Measurements from ENCODE around the gene ITIH3. TPM values are rescaled to one million over a fixed set of nuclear protein-coding genes. Genes with fewer than 3 reads are reported as not detected.

The ITIH3 gene
- polyA plus RNA-seq, 1 of the 3 experiments (the other 2 are of a cell fraction) = 4.3 TPM

GRCh38 chr3:52792413-52792812, 2.2 kb upstream of the ITIH3 start:
- WGBS (ENCODE audit: low lambda C conversion rate) = 88% methylated on average over 3 of the region's 7 CpGs
- CTCF ChIA-PET = interaction anchor here (1.2 to 1.3 kb wide), 2 partner anchors 14 to 54 kb away, joined by 3 to 5 read pairs; no protein-coding TSS in a partner anchor

GRCh38 chr3:52792961-52793695, 1.5 kb upstream of the ITIH3 start:
- Histone ChIP-seq H3K4me2 (no peak overlapping the region), H3K4me3 (ENCODE audit: low read depth in 2 of 2, low read length in 1 of 2) (no peak overlapping the region), H3F3A (replicated peaks; ENCODE audit: insufficient read depth) (no peaks in the 10 kb centered on the region), H3K9ac (no peak overlapping the region), H2AFZ (ENCODE audit: low read depth) (no peak overlapping the region), H3K27ac (ENCODE audit: low read depth in 2 of 2, low read length in 1 of 2) (no peak overlapping the region), H4K20me1 (ENCODE audit: insufficient read depth) (no peaks in the 10 kb centered on the region), H3K9me2 (no peaks in the 10 kb centered on the region), H3K79me2 (ENCODE audit: insufficient read depth) (no peaks in the 10 kb centered on the region), H3K9me3 (no peaks in the 10 kb centered on the region), H3K27me3 (ENCODE audit: insufficient read depth) (no peaks in the 10 kb centered on the region), H3K36me3 (replicated peaks in 1 of 2; ENCODE audit: control insufficient read depth in 1 of 2, insufficient read depth in 2 of 2, low read length in 1 of 2) (no peaks in the 10 kb centered on the region), H3K4me1 (ENCODE audit: control insufficient read depth in 1 of 2, insufficient read depth in 2 of 2, low read depth in 1 of 2, low read length in 1 of 2) (peaks cover 0 to 3% of the 10 kb centered on the region in 2 experiments; a peak in 1 of 4 replicates)
- ChIA-PET POLR2A (interaction anchor here (1.8 kb wide), 1 partner anchor 13 kb away, joined by 6 read pairs; no protein-coding TSS in a partner anchor), CTCF (interaction anchor here (0.6 to 1.4 kb wide), 2 partner anchors 22 to 28 kb away, joined by 4 read pairs; no protein-coding TSS in a partner anchor)
- TF ChIP-seq GABPA (IDR thresholded peaks at IDR 0.05; ENCODE audit: low read depth) = no peak
- TF ChIP-seq ELF1 (IDR thresholded peaks at IDR 0.05) = no peak
- TF ChIP-seq TAF1 (IDR thresholded peaks at IDR 0.05; ENCODE audit: borderline replicate concordance, low read depth, low read length) = no peak
- TF ChIP-seq EZH2phosphoT487 (IDR thresholded peaks at IDR 0.05; ENCODE audit: borderline replicate concordance, low read depth) = no peak
- no peak for TF ChIP-seq TCF12 (IDR thresholded peaks at IDR 0.05)
- TF ChIP-seq MXI1 (IDR thresholded peaks at IDR 0.05; ENCODE audit: low read depth, low read length) = no peak
- no peak for TF ChIP-seq NFIC (IDR thresholded peaks at IDR 0.05; ENCODE audit: borderline replicate concordance)
- no peak for TF ChIP-seq YY1 (IDR thresholded peaks at IDR 0.05; ENCODE audit: low read depth)
- no peak for TF ChIP-seq RCOR1 (IDR thresholded peaks at IDR 0.05; ENCODE audit: low read length)
- no peak for TF ChIP-seq REST (IDR thresholded peaks at IDR 0.05; ENCODE audit: low read depth, low read length)
- TF ChIP-seq FOSL2 (IDR thresholded peaks at IDR 0.05; ENCODE audit: borderline replicate concordance, low read depth) = no peak
- TF ChIP-seq, protein P1, sequence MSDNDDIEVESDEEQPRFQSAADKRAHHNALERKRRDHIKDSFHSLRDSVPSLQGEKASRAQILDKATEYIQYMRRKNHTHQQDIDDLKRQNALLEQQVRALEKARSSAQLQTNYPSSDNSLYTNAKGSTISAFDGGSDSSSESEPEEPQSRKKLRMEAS (IDR thresholded peaks at IDR 0.05; ENCODE audit: low read depth) = no peak
- TF ChIP-seq RAD21 (IDR thresholded peaks at IDR 0.05; ENCODE audit: low read length) = no peak
- no peak for TF ChIP-seq CTCF (IDR thresholded peaks at IDR 0.05)
- WGBS (ENCODE audit: low lambda C conversion rate) = 63% methylated on average over 17 of the region's 18 CpGs
- no peak for DNase-seq

More at GRCh38 chr3:52792413-52792812, 2.2 kb upstream of the ITIH3 start:
- Histone ChIP-seq H3K4me2 (no peak overlapping the region), H3F3A (replicated peaks; ENCODE audit: insufficient read depth) (no peaks in the 10 kb centered on the region), H3K9me2 (no peaks in the 10 kb centered on the region), H3K4me1 (ENCODE audit: control insufficient read depth in 1 of 2, insufficient read depth in 2 of 2, low read depth in 1 of 2, low read length in 1 of 2) (peaks cover 0 to 3% of the 10 kb centered on the region in 2 experiments; a peak in 1 of 4 replicates), H3K79me2 (ENCODE audit: insufficient read depth) (no peaks in the 10 kb centered on the region), H3K27me3 (ENCODE audit: insufficient read depth) (no peaks in the 10 kb centered on the region), H3K9ac (no peak overlapping the region), H4K20me1 (ENCODE audit: insufficient read depth) (no peaks in the 10 kb centered on the region), H3K4me3 (ENCODE audit: low read depth in 2 of 2, low read length in 1 of 2) (no peak overlapping the region), H2AFZ (ENCODE audit: low read depth) (no peak overlapping the region), H3K36me3 (replicated peaks in 1 of 2; ENCODE audit: control insufficient read depth in 1 of 2, insufficient read depth in 2 of 2, low read length in 1 of 2) (no peaks in the 10 kb centered on the region), H3K27ac (ENCODE audit: low read depth in 2 of 2, low read length in 1 of 2) (no peak overlapping the region), H3K9me3 (no peaks in the 10 kb centered on the region)
- TF ChIP-seq FOSL2 (IDR thresholded peaks at IDR 0.05; ENCODE audit: borderline replicate concordance, low read depth) = no peak
- POLR2A ChIA-PET = interaction anchor here (1.8 kb wide), 1 partner anchor 12 kb away, joined by 6 read pairs; no protein-coding TSS in a partner anchor
- no peak for DNase-seq
